ENCODE data around the gene IDS. TPM values are rescaled to one million over a fixed set of nuclear protein-coding genes. Genes with fewer than 3 reads are reported as not detected.

IDS gene
- total RNA-seq, 1 donor from 2014 or later, result 28.3 TPM

GRCh38 chrX:149456476-149457245, 48.4 kb downstream of the IDS start:
- no peak for DNase-seq

GRCh38 chrX:149455934-149456333, 49.2 kb downstream of the IDS start:
- no peak for DNase-seq

DNA sequence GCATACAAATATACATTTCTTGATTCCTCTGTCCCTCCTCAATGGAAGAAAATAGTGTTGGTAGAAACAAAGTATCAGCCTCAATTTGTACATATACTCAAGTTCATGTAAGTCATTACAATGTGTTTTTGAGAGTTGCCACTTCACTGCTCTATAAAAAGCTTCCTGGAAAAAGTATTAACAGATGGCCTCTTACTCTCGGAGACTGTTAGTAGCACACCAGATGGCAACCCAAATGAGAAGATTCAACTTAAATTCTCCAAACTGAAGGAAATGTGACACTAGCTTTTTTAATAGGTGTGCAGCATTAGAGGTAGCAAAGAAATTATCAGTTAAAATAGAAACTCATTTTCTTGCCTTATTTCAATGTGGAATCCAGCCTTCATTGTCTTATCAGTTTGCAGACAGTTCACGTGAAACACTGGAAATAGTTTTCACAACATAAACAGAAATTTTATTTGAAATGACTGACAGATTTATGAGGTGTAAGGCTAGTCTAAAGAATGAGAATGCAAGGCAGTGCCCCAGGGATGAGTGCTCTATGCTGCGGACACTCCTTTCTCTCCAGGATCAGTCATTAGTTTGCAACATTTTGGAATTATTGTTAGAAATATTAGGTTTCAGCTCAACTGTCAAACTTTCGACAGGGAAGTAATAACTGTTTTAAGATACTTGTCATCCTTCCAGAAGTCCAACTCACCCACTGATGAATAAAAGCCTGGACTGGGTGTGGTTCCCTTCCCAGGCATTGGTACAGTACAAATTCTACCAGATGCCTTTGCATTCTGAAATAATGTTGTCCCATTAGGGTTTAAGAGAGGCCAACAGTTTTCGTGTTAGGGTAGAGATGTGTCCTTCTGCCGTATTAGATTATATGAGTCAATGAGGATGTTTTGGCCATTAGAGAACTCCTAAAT, 50.9 kb downstream of the IDS start:
- no peak for DNase-seq

- DNase-seq, result no peak
These were observed 52.1 kb downstream of the IDS start for GRCh38 chrX:149453030-149453429.

GRCh38 chrX:149433451-149433850, 71.7 kb downstream of the IDS start:
- DNase-seq, result no peak

DNA sequence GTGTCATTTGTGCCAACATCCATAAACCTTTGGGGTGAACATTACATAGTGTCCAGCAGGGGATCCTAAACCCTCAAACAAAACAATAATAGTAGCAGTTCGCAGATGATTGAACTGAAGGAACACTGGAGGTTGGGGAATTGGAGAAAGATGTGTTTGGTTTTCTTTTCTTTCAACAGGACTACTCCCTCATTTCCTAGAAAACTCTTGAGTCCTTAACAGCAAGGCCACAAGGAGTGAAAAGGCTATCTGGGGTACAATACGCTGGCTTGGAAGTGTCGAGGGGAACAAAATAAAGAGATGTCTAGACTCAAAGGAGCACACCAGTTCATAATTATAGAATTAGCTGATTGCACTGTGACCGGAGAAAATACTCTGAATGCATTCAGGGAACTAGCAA, 72.1 kb downstream of the IDS start:
- DNase-seq, result no peak

Other genes with a start within 250 kb of the IDS start
- 19.0 TPM for gene EOLA1, start 35.7 kb upstream of the IDS start, total RNA-seq
- gene HSFX3, start 44.6 kb upstream of the IDS start, total RNA-seq, result not detected
- gene MAGEA9B, start 82.2 kb upstream of the IDS start, total RNA-seq, result not detected
- not detected for gene HSFX2, start 90.0 kb upstream of the IDS start, total RNA-seq
- 30.5 TPM for gene TMEM185A, start 126.5 kb upstream of the IDS start, total RNA-seq
- gene MAGEA11, start 206.8 kb upstream of the IDS start, total RNA-seq, result 0.82 TPM

All from tongue (tissue), 2 donors.